GM12864 (cell line): Measurements from ENCODE around the gene TCF7L2.

Source experiments
- DNase-seq: peaks from one replicate; pipeline ENCODE4 v3.0.0-alpha.2; 2011; ENCODE audit warnings: low read depth
- H3K4me3 ChIP-seq: 2 replicates; pipeline ENCODE4 v1.5.1; 2011; ENCODE audit warnings: mild to moderate bottlenecking, low read depth, low read length, control low read depth
- TF ChIP-seq, protein P1 (sequence below): IDR thresholded peaks from 2 replicates; pipeline ENCODE4 v1.5.1; 2011; ENCODE audit warnings: low read depth, mild to moderate bottlenecking, moderate library complexity, low read length, control low read depth, inconsistent platforms; ENCODE audit errors: missing control alignments

TCF7L2 gene

DNA sequence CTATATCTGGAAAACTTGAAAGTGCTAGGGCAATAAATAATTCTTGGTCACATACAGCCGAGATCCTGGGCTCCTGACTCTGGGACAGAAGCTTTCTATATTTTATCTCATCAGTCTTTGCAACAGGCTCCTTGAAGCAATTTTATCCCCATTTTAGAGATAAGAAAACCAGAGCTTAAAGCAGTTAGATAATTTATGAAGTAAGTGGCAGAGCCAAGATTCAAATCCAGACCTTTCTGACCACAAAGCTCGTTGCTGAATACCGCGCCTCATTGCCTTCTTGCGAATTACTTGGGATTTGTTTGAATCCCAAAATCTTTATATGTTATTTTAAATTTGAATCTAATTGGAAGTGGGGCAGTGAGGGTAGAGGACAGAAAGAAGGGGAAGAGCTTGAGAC is 106.0 kb downstream of the TCF7L2 start:
- DNase-seq: no peak
- TF ChIP-seq, protein P1, sequence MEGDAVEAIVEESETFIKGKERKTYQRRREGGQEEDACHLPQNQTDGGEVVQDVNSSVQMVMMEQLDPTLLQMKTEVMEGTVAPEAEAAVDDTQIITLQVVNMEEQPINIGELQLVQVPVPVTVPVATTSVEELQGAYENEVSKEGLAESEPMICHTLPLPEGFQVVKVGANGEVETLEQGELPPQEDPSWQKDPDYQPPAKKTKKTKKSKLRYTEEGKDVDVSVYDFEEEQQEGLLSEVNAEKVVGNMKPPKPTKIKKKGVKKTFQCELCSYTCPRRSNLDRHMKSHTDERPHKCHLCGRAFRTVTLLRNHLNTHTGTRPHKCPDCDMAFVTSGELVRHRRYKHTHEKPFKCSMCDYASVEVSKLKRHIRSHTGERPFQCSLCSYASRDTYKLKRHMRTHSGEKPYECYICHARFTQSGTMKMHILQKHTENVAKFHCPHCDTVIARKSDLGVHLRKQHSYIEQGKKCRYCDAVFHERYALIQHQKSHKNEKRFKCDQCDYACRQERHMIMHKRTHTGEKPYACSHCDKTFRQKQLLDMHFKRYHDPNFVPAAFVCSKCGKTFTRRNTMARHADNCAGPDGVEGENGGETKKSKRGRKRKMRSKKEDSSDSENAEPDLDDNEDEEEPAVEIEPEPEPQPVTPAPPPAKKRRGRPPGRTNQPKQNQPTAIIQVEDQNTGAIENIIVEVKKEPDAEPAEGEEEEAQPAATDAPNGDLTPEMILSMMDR: no peak
- no peak overlapping the region for H3K4me3 ChIP-seq

DNA sequence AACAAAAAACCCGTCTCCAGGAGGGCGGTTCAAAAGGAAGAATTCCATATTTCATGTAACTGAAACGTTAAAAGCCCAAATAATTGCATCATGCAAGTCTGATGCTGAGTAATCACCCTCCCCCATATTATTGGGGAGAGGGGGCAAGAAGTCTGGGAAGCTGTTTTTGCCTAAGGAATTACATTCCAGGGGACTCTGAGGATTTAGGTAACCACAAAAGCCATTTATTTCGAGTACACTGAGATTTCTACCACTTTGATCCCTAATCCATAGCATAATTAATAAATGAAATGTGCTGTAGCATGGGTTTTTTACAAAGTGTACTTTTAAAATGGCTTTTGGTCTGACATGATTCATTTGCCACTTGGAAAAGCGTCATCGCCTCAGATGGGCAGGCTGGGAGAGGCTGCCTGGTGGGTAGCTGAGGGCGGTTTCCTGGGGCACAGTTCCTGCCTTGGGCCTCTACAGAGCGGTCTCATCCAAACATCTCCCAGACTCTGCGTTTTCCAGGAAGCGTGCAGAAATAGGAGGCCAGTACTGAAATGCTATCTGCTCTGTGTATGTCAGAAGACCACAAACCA is 106.5 kb downstream of the TCF7L2 start:
- H3K4me3 ChIP-seq: no peak overlapping the region
- no peak for DNase-seq
- TF ChIP-seq, protein P1: no peak

DNA sequence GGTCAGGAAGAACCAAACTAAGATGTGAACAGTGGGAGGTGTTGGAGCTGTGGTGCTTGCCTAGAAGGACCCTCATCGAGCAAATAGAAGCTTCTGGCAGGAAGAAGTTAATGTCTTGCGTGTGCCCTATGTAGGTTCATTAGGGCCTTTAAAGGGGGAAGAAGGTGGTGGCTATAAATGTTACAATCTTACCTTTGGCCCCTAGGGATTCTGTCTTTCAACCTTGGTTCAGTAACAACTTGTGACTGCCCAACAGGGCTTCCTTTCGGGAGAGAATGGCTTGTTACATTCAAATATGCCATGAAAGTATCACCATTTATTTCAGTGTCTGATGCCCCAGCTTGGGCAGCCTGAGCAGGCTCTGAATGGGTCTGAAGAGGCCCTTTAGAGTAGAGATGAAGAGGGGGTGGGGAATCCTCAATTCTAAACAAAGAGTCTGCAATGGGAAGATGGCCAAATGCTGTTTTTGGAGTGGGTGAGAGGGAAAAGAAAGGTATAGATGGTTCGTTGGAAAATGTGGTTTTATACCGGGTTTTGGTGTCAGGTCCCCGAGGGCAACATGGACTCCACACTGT is 108.0 kb downstream of the TCF7L2 start:
- DNase-seq: no peak
- TF ChIP-seq, protein P1: no peak
- no peak overlapping the region for H3K4me3 ChIP-seq

DNA sequence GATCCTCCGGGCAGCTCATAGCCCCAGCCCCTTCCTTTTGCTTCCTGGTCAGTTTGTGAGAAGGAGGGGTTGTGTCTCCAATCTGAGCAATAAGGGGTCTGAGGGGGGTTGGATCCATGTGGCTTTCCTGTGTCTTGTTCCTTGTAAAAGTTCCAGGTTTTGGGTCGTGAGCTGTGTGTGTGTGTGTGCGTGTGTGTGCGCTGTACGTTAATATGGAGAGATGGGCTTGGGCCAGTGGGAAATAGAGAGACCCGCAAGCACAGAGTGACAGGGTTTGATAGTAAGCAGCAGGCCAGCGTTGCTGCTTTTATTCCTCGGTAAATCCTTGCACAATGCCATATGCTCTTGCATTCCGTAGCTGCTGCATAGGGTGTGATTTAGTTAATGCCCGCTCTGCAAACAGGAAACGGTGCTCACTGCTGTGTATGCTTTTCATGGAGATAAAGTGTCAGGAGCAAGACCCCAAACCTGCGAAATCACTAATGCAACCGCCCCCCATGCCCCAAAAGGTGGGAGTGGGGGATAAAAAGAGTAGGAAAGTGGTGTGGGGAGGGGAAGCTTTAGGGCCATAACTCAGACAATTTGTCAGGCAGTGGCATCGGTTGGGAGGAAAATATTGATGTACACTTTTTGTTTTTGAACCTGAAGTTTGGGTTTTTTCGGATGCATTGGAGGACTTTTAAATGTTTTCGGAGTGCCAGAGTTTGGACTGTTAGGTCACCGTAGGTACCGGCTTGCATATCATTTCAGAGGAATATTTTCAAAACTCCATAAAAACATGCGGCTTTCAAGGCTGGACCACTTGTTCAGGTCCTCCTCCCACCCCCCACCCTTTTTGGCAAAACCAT is 108.7 kb downstream of the TCF7L2 start:
- H3K4me3 ChIP-seq: no peak overlapping the region
- TF ChIP-seq, protein P1: no peak
- DNase-seq: no peak

DNA sequence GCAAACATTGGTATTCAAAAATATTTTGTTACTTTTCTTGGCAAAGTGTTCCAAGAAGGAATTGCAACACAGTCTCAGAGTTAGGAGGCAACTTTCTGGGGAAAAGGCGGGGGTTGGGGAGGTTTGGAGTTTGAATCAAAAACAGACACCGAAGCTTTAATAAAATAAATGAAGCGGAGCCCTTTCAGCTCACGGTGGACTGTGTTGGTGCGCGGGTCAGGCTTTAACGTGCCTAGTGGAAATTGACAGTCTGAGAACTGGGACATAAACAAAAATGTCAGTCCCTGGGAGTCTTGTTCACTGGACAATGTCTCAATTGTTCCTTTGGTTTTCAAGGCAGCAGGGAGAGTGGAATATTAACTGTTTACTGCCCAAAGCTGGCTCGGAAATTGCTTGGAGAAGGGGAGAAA is 109.3 kb downstream of the TCF7L2 start:
- H3K4me3 ChIP-seq: no peak overlapping the region
- TF ChIP-seq, protein P1: no peak
- no peak for DNase-seq

DNA sequence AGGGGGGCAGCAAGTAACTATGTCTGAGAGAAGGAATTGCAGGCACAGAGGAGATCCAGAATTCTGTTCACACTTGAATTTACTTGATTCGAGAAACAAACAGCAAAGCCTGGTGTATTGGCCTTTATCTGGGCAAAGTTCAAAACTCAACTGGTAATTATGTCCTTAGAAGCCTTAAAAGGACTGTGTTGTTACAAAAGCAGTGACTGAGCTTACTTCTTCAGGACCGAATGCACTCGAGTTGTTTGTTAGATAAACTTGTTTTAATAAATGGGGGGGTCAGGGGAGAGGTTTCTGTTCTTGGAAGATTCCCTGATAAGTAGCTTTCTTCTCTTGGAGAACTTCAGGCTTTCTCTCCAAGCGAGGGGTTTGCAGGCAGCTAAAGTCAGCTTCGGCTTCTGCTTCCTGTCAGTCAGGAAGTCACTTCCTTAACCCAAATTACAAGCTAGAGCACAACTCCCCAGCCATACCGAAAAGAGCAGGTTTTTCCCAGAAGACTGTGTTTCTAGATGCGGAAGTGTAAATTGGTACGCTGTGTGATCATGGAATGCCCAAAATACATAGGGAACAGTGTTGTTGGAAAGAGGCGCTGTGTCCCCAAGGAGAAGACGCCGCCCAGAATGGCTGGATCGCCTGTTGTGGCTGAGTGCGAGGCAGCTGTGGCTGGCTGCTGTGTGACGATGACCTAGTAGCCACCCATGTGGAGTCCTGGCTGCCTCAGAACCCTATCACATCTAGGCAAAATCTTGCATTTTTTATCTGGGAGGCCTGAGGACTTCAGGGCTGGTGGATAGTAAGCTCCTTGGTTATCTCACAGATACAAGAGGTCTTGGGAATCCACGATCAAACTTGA is 110.4 kb downstream of the TCF7L2 start:
- TF ChIP-seq, protein P1: no peak
- no peak overlapping the region for H3K4me3 ChIP-seq
- DNase-seq: no peak
